ENCODE measurements around the gene DACT2.
"Not testable (repeated sequence)": the region's sequence is repeated elsewhere in the genome, so short reads cannot be mapped to it uniquely, and the experiment has no call there.

Gene DACT2

DNA sequence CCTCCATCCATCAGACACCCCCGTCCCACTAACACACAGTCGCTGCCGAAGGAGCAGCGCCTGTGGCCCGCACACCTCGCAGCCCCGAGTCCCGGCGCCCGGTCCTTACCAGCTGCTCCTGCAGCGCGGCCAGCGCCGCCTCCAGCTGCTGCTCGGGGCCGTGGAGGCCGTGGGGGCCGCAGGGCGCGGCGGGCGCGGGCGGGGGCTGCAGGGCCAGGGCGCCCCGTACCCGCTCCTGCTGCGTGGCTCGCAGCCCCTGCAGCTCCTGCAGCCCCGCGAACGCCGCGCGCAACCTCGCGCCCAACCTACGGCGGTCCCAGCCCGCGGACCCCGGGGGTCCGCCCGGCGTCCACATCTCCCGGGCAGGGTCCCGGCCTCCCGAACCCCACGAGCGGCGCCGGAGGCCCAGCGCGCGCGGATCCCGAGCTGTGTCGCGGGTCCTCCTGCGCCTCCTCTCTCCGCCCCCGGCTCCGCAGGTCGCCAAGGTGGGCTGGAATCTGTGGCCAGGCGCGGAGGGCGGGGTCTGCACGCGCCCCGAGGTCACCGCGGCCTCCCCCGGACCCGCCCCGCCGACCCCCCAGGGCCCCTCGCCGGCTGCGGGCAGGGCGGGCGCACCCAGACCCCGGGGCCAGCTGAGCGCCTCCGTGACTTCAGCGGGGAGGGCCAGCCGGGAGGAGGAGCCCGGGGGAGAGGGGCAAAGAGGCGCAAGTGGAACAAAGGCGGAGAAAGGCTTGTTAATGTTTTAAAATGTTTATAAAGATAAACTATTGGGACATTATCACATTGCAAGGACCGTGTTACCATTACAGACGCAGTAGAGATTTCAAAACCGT, at the start of gene DACT2:
TSS of gene DACT2 (minus strand) at position 499 of the 833 bp plus-strand sequence. CDS start at position 355, 144 bp downstream.
- DNase-seq, result no peak

- DNase-seq, result no peak
Measured at GRCh38 chr6:168368936-168369335, 49.4 kb upstream of the DACT2 start.

DNA sequence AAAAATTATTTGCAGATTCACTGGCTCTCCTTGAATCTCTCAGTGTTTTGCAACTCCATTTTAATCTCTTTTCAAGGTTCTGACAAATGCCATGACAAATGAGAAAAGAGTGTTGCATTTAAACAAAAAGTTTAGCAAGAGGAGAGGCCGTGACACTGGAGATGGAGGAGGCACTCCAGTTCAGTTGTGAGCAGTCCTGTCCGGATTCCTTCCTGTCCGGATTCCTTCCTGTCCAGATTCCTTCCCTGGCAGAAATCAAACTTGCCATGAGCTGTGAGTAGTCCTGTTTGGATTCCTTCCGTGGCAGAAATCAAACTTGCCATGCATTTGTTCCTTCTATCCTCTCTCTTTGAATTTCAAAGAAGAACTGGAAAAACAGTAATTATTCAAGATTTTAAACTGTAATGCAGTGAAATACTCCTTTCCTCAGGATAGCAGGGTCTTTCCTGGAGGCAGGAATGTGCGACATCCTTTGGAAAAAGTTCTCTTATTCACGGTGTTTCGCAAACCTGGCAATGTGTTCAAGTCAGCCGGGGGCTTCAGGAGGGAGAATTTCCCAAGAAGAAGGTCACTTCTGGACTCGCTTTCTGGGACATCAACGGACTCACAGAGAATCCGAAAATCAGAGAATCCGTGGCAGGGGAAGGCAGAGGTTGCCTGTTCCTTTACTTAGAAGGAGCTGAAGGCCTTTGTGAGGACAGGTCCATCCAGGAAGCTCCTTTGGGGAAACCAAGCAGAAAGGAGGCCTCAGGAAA, 48.7 kb upstream of the DACT2 start:
- DNase-seq, result no peak

GRCh38 chr6:168367285-168367751, 47.7 kb upstream of the DACT2 start:
- no peak for DNase-seq

DNA sequence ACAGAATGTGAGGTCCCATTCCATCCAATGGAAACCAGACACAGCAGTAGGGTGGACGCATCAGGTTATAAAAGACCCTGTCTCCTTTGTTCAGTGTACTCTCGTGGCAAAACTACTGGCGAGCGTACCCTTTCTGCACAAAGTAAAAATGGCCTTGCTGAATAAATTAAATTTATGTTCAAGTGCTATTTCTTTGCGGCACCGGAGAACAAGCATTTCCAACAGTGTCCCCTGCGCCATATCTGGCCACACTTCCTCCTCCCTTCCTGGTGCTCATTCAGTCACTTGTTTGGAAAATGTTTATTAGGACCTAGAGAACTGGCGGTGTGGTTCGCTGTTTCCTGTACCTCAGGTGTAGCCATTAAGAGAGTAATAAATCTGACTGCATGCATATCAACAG, 46.9 kb upstream of the DACT2 start:
- no peak for DNase-seq

DNA sequence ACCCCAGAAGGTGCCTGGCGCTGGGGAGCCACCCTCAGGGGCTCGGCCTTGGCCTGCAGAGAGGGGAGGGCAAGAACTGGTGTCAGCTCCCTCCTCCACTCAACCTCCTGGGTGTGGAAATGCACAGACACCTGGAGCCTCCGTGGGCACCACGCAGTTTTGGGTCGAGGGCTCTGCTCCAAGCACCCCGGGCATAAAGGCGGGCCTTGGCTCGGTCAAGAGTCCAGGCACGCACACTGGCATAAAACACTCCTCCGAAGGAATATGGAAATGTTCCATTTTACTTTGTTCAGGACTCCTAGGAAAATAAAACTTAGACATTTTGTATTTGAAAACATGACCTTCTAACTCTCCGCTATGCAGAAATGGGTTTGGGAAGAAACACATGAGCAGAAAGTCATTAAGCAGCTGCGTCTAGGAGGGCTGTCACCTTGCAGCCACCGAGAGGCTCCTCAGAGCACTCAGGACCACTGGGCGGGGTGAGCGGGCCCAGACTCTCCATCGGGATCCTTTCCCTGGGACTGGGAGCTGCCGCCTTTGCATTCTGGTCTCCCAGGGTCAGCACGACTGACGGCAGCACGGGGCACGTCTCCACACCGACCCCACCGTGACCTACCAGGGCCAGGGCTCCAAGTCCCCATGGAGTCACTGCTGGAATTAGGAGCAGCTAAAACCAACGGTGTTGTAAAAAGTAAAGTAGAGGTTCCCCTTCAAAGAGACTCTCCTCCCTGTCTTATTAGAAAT, 46.0 kb upstream of the DACT2 start:
- DNase-seq, result no peak

- no peak for DNase-seq
Measured at GRCh38 chr6:168364793-168365421, 45.3 kb upstream of the DACT2 start.

DNA sequence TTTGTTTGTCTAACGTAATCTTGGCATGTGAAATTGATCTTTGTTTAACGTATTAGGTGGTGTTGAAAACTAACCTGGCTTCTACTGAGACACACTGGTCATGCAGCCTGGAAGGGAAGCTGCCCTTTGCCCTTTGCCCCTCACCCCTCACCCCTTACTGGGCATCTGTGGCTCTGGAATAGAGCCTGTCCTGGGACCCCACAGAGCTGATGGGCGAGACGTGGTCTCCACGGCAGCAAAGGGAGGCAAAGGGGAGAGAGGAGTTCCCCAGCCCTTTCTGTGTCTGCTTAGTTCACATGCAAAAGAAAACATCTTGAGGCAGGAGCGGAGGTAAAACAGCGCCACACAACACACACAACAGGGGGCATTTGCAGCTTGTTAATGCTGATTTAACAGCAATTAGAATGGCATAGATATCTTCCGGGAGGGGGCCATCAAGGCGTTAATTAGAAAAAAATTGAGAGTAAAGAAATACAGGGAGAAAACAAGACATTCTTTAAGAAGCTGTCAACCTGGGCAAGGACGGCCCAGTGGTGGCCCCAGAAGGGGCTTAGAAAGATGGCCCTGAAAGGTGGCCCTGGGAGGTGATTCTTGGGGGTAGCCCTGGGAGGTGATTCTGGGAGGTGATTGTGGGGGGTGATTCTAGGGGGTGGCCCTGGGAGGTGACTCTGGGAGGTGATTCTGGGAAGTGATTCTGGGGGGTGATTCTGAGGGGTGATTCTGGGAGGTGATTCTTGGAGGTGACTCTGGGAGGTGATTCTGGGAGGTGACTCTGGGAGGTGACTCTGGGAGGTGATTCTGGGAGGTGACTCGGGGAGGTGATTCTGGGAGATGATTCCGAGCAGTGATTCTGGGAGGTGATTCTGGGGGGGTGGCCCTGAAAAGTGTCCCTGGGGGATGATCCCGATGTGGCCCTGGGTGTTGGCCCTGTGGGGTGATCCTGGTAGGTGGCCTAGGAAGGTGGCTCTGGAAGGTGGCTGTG, 44.5 kb upstream of the DACT2 start:
- no peak for DNase-seq

DNA sequence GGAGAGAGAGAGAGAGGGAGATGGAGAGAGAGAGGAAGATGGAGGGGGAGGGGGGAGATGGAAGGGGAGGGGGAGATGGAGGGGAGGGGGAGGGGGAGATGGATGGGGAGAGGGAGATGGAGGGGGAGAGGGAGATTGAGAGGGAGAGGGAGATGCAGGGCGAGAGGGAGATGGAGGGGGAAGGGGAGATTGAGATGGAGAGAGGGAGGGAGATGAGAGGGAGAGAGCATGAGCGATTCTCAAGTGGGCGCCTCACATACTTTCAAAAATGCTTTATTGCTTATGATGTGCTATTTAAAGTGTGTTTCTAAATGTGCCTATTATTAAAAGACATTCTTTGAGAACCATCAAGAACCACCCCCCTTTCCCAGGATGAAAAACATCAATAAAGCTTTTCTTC, 43.7 kb upstream of the DACT2 start:
- no peak for DNase-seq

DNA sequence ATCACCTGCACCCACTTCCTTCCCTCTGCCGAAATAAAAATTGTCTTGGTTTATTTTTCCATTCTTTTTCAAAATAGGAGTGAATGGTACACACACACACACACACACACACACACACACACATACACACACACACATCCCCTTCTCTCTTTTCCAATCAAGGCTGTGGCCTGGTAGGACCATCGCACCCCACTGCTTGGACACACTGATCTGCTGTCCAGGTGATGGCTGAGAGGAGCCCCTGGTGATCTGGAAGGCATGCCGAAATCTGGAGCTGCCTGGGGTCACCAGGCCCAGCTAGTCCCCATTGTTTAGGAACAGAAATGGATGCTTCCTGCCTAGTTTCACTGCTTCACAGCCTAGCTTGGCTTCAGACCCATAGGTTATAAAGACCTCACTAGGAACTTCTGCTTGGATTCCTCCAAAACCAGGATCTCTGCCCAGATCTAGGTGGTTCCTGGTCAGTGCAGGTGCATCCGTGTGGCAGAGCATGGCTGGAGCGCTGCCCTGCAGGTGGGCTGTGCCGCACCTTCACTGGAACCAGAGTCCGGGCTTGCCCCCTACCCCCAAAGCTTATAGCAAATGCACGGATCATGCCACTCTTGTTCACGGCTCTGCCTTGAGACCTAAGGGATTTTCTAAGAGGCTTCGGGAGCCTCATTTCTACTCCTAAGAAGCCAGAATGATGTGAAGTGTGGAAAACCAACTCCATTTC, 42.9 kb upstream of the DACT2 start:
- DNase-seq, result no peak

DNA sequence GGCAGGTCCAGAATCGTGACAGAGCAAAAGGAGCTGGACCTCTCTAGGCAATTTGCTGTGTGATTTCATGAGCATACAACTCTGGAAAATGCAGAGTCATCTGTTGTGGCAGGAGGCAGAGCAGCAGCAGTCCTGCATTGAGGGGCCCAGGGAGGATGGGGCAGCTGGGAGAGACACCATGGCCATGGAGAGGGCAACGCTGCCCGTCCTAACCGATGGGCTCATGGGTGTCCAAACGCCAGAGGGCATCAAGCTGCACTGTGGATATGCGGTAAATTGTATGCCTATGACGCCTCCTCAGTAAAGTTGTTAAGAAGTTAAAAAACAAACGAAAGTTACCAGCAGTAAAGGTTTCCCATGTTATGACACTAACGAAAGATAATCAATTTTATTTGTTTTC, 42.2 kb upstream of the DACT2 start:
- no peak for DNase-seq

GRCh38 chr6:168359794-168360193, 40.2 kb upstream of the DACT2 start:
- DNase-seq, result no peak

- DNase-seq, result no peak
Measured at GRCh38 chr6:168358842-168359420, 39.4 kb upstream of the DACT2 start.

DNA sequence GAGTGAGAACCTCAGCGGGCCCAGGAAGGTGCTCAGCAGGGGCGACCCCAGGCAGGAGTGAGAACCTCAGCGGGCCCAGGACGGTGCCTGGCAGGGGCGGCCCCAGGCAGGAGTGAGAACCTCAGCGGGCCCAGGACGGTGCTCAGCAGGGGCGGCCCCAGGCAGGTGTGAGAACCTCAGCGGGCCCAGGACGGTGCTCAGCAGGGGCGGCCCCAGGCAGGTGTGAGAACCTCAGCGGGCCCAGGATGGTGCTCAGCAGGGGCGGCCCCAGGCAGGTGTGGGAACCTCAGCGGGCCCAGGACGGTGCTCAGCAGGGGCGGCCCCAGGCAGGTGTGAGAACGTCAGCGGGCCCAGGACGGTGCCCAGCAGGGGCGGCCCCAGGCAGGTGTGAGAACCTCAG, 37.3 kb upstream of the DACT2 start:
- not testable (repeated sequence) for DNase-seq

DNA sequence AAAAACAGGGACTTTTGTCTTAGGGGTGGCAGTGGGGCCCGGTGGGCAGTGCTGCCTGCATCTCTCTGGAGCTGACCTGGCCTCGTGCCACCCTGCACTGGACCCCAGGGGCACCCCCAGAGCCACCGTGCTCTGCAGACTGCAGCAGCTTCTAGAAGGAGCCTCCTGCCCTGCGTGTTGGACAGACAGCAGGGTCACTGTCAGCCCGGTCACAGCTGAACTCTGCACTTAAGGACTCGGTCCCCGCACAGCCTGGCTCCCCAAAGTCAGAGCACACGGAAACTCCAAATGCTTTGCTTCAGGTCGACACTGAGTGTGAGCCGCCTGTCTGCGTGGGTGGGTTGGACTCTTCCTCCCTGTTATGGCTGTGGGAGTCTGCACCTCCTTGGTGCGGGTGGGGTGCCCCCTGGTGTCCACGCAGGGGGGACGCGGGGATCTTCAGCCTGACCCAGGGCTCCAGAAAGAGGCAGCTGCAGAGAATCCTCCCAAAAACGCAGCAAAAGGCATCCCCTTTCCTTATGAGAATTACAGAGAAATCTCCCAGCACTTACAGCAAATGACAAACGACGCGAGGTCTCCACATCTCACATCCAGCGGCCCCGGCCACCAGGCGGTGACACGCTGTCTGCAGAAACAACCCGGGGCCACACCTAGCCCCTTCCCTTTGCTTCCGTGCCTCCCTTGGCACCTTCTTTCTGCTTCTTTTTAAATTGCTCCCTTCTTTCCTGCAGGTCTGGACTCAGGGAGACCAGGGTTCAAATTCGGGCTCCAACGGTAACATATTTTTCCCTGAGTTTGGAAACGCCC, 36.3 kb upstream of the DACT2 start:
- DNase-seq, result no peak

DNA sequence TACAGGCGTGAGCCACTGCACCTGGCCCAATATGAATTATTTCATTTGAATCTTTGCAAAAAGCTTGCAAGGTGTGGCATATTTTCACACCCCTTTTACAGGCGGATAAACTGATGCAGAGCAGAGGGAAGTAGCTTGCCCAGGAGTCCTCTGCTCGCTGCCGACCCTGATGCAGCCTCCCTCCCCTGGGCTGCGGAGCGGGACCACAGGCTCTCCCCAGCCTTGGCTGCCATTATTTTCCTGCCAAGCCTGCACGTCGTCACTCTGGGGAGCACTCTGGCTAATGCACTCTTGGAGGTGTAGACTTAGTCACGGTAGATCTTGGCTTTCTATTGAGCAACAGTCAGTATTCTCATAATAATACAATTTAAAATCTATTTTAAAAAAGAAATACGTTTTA, 34.8 kb upstream of the DACT2 start:
- DNase-seq, result no peak

GRCh38 chr6:168353041-168353440, 33.5 kb upstream of the DACT2 start:
- DNase-seq, result no peak

DNA sequence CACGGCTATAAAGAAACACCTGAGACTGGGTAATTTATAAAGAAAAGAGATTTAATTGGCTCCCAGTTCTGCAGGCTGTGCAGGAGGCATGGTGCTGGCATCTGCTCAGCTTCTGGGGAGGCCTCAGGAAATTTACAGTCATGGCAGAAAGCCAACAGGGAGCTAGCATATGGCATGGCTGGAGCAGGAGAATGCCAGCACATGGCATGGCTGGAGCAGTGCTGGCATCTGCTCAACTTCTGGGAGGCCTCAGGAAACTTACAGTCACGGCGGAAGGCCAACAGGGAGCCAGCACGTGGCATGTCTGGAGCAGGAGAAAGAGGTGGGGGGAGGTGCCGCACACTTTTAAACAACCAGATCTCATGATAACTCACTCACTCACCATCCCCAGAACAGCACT, 32.5 kb upstream of the DACT2 start:
- no peak for DNase-seq

DNA sequence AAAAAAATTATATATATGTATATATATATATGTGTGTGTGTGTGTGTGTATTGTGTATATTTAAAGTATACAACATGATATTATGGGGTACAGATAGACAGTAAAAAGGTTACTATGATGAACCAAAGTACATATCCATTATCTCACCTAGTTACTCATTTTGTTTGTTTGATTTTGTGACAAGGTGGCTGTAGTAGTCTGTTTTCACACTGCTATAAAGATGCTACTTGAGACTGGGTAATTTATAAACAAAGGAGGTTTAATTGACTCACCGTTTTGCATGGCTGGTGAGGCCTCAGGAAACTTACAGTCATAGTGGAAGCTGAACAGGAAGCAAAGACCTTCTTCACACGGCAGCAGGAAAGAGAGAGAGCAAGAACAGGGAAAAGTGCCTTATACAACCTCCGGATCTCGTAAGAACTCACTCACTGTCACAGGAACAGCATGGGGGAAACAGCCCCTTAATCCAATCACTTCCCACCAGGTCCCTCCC, 30.2 kb upstream of the DACT2 start:
- DNase-seq, result no peak

DNA sequence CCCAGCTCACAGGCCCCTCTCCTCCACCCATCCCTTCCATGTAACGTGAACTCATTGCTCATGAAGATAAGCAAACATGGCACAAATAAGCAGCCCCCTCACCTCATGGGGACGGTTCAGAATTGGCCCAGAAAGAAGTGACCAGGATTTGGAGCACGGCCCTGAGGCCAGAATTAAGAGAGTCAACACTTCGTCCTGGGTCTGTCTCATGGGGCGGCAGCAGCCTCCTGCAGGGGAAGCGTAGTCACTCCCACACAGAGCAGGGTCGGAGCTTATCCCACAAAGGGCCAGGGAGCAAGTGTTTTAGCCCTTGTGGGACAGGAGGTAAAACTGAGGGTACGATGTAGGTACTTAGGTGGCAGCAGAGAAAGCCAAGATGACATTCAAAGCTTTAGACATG, 28.6 kb upstream of the DACT2 start:
- no peak for DNase-seq
